ENCODE results near the gene TEX2.
A peak's percentile ranks its signal among the peaks of the same experiment; 100 is the strongest.
"Not testable (repeated sequence)": the region's sequence is repeated elsewhere in the genome, so short reads cannot be mapped to it uniquely, and the experiment has no call there.

The TEX2 gene

DNA sequence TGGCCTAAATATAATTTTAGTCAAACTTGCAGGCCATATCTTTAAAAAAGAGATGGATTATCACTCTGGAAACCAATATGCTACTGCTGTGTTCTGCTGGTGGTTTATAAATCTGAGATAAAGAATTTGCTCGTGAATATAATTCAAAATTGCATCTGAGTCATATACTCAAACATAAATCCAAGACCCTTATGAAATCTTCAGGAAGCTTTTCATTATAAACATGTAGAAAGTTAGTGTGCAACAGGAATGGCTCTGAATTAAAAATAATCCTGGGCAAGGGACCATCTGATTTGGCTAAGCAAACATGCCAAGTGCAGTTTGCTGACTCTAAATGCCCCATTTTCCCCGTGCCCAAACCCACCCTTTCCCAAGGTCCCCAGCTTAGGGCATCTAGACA is 57.3 kb downstream of the TEX2 start:
- Mint-ChIP-seq H3K9me3 (no peaks in the 10 kb centered on the region), H3K4me3 (no peak overlapping the region), H3K27ac (no peak overlapping the region), H3K27me3 (ENCODE audit: low read depth) (no peaks in the 10 kb centered on the region), H3K4me1 (ENCODE audit: low read depth) (peaks cover 18% of the 10 kb centered on the region), H3K36me3 (ENCODE audit: low read depth) (peaks cover 3% of the 10 kb centered on the region)
- DNase-seq (ENCODE audit: low spot score): no peak

DNA sequence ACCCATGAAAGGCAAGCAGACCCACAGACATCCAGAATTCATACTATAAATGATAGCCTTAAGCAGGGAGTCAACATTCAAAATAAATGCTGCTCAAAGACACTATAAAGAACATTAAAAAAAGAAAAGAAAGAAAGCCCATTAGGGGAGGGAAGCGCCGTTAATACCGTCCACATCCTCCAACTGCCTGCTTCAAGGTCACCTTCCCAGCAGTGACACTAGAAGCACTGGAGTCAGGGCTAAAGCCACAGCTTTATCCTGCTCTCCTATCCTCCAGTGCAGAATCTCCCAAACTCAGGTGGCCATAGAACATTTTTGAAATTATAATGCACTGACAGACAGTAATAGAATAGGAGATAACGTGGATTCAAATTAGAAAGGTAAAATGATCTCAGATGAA is 59.4 kb downstream of the TEX2 start:
- DNase-seq (ENCODE audit: low spot score): no peak
- peaks cover 4% of the 10 kb centered on the region for H3K36me3 Mint-ChIP-seq (ENCODE audit: low read depth)
- no peaks in the 10 kb centered on the region for H3K9me3 Mint-ChIP-seq
- H3K4me1 Mint-ChIP-seq (ENCODE audit: low read depth): peaks cover 20% of the 10 kb centered on the region
- no peak overlapping the region for H3K4me3 Mint-ChIP-seq
- no peak overlapping the region for H3K27ac Mint-ChIP-seq
- no peaks in the 10 kb centered on the region for H3K27me3 Mint-ChIP-seq (ENCODE audit: low read depth)

DNA sequence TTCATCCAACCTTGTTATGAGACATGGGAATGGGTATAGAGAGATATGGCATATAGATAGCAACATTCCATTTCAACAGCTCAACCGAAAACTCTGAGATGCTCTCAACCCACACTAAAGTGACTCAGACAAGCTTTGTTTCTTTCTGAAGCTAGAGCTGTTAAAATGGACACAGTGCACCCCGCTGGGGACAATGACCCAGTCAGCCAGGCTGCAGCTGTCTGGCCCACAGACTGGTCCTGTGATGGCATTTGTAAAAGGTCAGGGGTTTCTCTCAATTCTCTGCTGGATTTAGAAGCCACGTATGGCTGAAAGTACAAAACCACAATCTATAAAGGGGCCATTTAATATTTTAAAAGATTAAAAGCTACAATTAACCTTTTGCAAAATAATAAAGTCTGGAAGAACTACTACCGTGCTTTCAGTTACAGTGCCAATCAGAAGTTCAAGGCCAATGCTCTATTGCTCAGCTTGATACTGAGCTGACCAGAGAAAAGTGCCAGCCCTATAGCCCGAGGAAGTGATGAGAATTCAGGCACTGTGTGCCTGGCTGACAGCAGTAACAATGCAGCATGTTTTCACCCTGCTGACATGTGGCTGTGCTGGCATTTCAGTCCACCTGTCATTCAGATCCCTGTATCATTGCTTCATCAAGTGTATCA is 60.2 kb downstream of the TEX2 start:
- peaks cover 20% of the 10 kb centered on the region for H3K4me1 Mint-ChIP-seq (ENCODE audit: low read depth)
- DNase-seq (ENCODE audit: low spot score): peak; percentile 33
- no peaks in the 10 kb centered on the region for H3K9me3 Mint-ChIP-seq
- H3K36me3 Mint-ChIP-seq (ENCODE audit: low read depth): peaks cover 6% of the 10 kb centered on the region
- no peak overlapping the region for H3K4me3 Mint-ChIP-seq
- H3K27me3 Mint-ChIP-seq (ENCODE audit: low read depth): no peaks in the 10 kb centered on the region
- no peak overlapping the region for H3K27ac Mint-ChIP-seq

DNA sequence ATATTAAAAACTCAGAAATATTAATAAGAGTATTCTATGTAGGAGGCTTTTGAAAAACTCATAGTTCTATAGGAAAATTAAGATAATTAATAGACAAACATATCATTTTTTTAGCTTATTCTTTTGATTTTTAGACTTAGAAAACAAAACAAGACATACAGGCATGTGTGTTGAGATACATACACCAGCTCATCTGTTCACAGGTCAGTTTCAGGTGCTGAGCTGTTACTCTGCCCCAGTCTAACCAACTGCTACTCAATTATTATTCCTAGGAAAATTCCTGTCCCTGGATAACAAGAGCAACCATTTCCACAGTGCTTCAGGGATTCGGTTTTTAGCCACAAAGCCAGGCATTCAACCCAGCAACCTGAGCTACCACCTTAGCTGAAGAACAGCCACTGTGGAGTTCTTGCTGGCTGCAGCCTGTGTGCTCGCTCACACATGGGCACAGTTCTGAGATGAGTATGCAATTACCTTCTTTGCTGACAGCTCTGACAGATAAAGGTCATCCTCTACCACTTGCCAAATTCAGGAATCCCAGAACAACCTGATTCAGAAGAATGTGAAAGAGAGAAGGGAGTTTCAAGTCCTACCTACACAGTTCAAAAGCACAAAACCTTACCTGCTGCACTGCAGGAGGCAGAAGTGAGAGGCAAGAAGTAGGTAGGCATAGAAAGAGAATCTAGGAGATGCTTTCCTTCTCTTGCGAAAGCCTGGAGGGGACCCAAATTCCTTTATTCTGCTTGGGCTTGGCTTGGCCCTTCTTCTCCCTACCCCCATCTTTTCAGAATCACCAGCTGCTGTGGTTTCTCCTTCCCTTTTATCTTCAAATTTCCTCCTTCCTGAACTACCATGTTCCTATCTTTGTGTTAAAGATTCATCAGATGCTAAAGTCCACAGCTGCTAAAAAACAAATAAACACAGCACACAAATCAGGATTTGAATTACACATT is 62.7 kb downstream of the TEX2 start:
- Mint-ChIP-seq H3K36me3 (ENCODE audit: low read depth) (peaks cover 8% of the 10 kb centered on the region), H3K9me3 (peaks cover 4% of the 10 kb centered on the region), H3K27ac (no peak overlapping the region), H3K4me1 (ENCODE audit: low read depth) (peaks cover 12% of the 10 kb centered on the region), H3K4me3 (no peak overlapping the region), H3K27me3 (ENCODE audit: low read depth) (no peaks in the 10 kb centered on the region)
- DNase-seq (ENCODE audit: low spot score): peak; percentile 31

DNA sequence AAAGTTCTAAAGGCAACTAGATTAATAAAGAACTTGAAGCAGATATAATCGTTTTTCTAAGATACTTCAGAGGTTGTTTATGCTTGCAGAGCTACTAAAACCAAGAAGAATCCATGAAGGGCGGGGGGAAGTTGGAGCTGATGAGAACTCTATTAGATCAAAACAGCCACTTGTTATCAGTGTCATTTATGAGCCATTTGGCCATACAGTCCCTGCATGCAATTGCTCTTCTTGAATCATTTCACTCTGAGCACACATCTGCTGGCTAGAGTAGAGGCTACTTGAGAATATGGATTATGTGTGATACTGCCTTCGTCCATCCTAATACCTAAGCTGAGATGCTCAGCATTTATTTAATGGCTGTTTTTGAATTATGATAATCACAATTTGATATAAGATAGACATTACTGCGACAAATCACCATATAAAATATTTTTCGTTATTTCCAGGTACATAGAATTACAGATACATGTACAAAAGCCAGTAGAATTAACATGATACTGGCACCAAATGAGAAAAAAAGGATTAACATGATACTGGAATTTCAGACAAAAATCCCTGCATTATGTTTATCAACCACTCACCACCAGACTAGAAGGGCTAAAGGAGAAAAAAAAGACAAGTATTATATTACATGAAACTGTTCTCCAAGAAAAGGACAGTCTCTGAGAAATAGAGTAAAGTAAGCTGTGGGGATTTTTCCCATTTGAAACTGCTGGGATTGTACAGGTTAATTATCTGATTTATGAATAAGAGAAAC is 64.5 kb downstream of the TEX2 start:
- no peak for DNase-seq (ENCODE audit: low spot score)
- Mint-ChIP-seq H3K27me3 (ENCODE audit: low read depth) (no peaks in the 10 kb centered on the region), H3K36me3 (ENCODE audit: low read depth) (peaks cover 9% of the 10 kb centered on the region), H3K27ac (no peak overlapping the region), H3K4me1 (ENCODE audit: low read depth) (peaks cover 12% of the 10 kb centered on the region), H3K9me3 (peaks cover 4% of the 10 kb centered on the region), H3K4me3 (no peak overlapping the region)

DNA sequence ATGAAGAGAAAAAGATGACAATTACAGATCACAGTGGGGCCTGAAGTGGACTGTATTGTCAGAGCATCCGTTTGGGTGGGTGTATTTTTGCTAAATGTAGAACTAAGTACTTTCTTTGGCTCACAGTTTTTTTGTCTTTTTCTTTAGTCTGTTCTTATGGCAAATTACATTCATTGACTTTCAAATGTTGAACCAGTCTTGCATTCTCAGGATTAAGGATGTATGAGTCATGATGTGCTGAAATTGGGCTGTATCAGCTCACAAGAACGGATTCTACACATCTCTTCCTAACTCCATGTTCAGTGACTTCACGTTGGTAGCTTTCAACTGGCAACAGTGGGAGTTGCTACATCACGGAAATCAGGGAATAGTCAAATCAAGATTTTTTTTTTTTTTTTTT is 66.5 kb downstream of the TEX2 start:
- Mint-ChIP-seq H3K4me1 (ENCODE audit: low read depth) (peaks cover 5% of the 10 kb centered on the region), H3K36me3 (ENCODE audit: low read depth) (peaks cover 11% of the 10 kb centered on the region), H3K4me3 (no peak overlapping the region), H3K27ac (no peak overlapping the region), H3K9me3 (peaks cover 4% of the 10 kb centered on the region), H3K27me3 (ENCODE audit: low read depth) (no peaks in the 10 kb centered on the region)
- DNase-seq (ENCODE audit: low spot score): no peak

DNA sequence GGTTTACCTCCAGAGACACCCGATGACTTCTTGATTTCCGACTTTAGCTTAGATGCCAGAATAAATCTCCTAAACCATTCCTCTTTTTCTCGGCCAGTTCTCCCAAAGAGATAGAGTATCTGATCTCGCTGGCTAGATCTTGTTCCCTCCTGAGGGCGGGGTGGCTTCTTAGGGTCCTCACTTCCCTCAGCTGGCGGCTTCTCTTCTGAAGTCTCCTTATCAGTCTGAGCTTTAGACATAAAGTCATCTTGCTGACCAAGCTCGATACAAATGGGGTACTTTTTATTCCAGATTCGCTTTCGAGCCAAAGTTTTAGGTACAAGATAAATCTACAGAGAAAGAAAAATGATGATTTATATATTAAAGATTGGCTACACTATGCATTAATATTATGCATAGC is 69.5 kb downstream of the TEX2 start:
- no peak overlapping the region for H3K27ac Mint-ChIP-seq
- no peaks in the 10 kb centered on the region for H3K27me3 Mint-ChIP-seq (ENCODE audit: low read depth)
- peaks cover 4% of the 10 kb centered on the region for H3K9me3 Mint-ChIP-seq

DNA sequence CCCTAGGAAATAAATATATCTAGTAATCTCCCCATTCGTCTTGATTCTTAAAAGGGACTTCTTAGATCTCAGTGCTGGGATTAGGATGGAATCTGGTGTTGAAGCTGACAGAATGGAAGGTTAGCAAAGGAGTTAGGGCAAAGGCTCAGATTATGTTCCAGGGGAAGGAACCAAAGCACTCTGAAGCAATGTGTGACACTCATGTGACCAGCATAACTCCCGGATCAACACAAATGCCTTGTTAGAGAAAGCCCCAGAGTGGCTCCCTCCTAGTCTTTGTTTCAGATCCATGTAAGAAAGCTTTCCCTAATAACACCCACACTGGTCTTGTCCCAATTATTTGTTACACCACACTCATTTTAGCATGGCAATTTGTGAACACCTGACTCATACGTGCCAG is 70.5 kb downstream of the TEX2 start:
- Mint-ChIP-seq H3K27me3 (ENCODE audit: low read depth) (no peaks in the 10 kb centered on the region), H3K4me1 (ENCODE audit: low read depth) (no peaks in the 10 kb centered on the region), H3K27ac (no peak overlapping the region), H3K9me3 (peaks cover 4% of the 10 kb centered on the region), H3K4me3 (no peak overlapping the region), H3K36me3 (ENCODE audit: low read depth) (peaks cover 9% of the 10 kb centered on the region)
- DNase-seq (ENCODE audit: low spot score): no peak

More for the DNA sequence above, 69.5 kb downstream of the TEX2 start:
- H3K4me3 Mint-ChIP-seq: no peak overlapping the region
- no peaks in the 10 kb centered on the region for H3K4me1 Mint-ChIP-seq (ENCODE audit: low read depth)
- H3K36me3 Mint-ChIP-seq (ENCODE audit: low read depth): peaks cover 10% of the 10 kb centered on the region
- no peak for DNase-seq (ENCODE audit: low spot score)

DNA sequence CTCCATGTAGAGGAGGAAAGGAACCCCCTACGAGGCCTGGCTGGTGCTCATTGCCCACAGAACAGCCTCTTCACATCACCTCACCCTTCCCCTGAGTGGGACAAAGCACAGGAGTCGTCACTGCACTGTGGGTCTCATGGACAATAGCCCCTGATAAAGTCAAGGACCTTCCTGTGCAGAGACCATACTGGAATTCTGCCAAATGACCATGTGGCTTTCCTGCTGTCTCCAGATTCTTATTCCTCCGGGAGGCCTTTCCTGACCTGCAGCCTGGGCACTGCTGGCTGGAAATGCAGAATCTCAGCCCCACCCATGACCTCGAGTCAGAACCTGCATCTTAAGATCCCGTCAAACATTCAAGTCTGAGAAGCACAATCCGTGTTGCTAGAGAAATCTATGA is 72.6 kb downstream of the TEX2 start:
- Mint-ChIP-seq H3K4me1 (ENCODE audit: low read depth) (no peaks in the 10 kb centered on the region), H3K27me3 (ENCODE audit: low read depth) (no peaks in the 10 kb centered on the region), H3K36me3 (ENCODE audit: low read depth) (peaks cover 6% of the 10 kb centered on the region), H3K27ac (no peak overlapping the region), H3K4me3 (no peak overlapping the region), H3K9me3 (no peaks in the 10 kb centered on the region)
- DNase-seq (ENCODE audit: low spot score): no peak

DNA sequence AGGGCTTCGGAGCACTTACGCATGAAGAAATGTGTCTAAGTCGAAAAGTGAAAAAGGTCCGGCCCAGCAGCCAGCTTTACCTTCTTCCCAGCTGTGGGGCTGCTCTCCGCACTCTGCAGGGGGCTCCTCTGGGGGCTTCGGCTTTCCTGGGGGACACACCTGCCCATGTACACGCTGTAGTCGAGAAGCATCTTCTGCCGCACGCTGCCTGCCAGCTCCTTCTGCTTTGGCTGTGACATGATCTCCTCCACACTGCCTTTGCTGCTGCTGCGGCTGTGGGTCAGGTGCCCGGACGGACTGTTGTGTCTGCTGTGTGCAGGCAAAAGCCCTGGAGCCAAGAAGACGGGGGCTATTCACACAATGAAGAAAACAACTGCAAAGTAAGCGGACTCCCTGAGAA is 75.0 kb downstream of the TEX2 start:
- DNase-seq (ENCODE audit: low spot score): no peak
- peaks cover 7% of the 10 kb centered on the region for H3K36me3 Mint-ChIP-seq (ENCODE audit: low read depth)
- no peak overlapping the region for H3K4me3 Mint-ChIP-seq
- no peak overlapping the region for H3K27ac Mint-ChIP-seq
- no peaks in the 10 kb centered on the region for H3K9me3 Mint-ChIP-seq
- H3K27me3 Mint-ChIP-seq (ENCODE audit: low read depth): no peaks in the 10 kb centered on the region
- peaks cover 16% of the 10 kb centered on the region for H3K4me1 Mint-ChIP-seq (ENCODE audit: low read depth)

DNA sequence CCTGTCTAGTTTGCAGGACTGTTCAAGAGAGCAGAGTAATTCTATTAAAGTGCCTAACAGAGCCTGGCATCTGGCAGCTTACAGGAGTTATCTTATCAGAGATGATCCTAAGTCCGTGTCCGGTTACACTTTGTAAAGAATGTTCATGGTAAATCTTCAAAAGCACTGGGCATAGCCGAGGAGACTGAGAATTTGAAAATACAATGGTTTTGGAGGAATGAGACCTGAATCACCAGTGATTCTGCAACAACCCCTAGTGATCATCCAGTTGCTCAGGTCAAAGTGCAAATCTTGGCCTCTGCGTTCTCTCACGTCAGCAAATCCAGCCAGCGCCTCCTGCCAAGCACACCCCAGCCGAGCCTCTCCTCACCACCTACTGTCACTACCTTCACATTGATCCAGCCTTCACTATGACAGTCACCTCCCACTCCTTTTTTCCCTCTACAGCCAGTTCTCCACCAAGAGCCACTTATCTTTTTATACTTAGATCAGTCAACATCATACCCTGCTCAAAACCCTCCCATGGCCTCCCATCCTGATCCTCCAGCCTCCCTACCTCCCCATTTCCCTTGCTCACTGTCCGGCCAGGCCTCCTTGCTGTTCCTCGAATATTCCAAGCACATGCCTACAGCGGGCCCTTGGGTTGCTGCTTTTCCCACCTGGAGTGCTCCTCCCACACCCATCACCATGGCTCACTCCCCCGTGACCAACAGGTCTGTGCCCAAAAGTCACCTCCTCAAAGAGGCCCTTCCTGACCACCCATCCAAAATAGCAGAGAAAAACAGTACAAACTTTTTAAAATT is 75.8 kb downstream of the TEX2 start:
- H3K36me3 Mint-ChIP-seq (ENCODE audit: low read depth): peaks cover 11% of the 10 kb centered on the region
- no peaks in the 10 kb centered on the region for H3K27me3 Mint-ChIP-seq (ENCODE audit: low read depth)
- H3K4me1 Mint-ChIP-seq (ENCODE audit: low read depth): peaks cover 16% of the 10 kb centered on the region
- no peak for DNase-seq (ENCODE audit: low spot score)
- H3K4me3 Mint-ChIP-seq: no peak overlapping the region
- H3K9me3 Mint-ChIP-seq: no peaks in the 10 kb centered on the region
- no peak overlapping the region for H3K27ac Mint-ChIP-seq

DNA sequence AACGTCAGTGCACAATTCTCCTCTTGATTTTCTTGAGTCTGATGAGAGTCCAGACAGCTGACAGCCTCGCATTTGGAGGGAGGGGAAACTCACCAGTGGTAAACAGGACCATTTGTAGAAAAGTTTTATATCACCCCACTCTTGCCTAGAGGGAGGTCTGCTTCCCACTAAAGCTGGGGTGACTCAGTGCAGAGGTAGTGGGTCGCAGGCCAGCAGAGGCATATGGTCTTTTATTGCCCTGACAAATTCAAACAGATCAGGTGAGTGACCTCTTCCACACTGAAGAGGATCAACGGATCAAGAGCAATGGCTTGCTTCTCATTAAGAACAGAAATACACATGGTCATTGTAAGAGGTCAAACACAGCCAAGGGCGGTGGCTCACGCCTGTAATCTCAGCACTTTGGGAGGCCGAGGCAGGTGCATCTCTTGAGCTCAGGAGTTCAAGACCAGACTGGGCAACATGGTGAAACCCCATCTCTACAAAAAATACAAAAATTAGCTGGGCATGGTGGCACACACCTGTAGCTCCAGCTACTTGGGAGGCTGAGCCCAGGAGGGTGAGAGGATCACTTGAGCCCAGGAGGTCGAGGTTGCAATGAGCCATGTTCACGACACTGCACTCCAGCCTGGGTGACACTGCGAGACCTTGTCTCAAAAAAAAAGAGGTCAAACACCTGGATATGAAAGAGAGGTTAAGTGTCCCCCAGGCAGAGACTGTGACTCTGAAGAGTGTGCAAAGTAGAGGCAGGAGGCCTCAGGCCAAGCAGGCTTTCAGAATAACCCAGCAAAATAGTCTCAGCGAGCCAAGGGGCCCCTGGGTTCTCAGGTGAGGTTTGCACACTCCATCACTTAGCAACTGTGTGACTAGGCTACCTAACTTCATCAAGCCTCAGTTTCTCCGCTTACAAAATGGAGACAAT is 76.6 kb downstream of the TEX2 start:
- Mint-ChIP-seq H3K9me3 (no peaks in the 10 kb centered on the region), H3K4me3 (no peak overlapping the region), H3K36me3 (ENCODE audit: low read depth) (peaks cover 14% of the 10 kb centered on the region), H3K4me1 (ENCODE audit: low read depth) (peaks cover 16% of the 10 kb centered on the region), H3K27me3 (ENCODE audit: low read depth) (no peaks in the 10 kb centered on the region), H3K27ac (no peak overlapping the region)
- DNase-seq (ENCODE audit: low spot score): no peak

DNA sequence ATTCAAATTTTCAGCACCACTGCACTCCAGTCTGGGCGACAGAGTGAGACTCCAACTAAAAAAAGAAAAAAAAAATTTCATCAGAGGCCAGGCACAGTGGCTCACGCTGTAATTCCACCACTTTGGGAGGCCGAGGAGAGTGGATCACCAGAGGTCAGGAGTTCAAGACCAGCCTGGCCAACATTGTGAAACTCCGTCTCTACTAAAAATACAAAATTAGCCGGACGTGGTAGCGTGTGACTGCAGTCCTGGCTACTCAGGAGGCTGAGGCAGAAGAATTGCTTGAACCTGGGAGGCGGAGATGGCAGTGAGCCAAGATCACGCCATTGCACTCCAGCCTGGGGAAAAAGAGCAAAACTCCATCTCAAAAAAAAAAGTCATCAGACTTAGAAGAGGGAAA is 77.5 kb downstream of the TEX2 start:
- H3K4me1 Mint-ChIP-seq (ENCODE audit: low read depth): peaks cover 16% of the 10 kb centered on the region
- H3K27me3 Mint-ChIP-seq (ENCODE audit: low read depth); H3K27ac Mint-ChIP-seq; H3K4me3 Mint-ChIP-seq; H3K9me3 Mint-ChIP-seq; DNase-seq (ENCODE audit: low spot score): not testable (repeated sequence)
- H3K36me3 Mint-ChIP-seq (ENCODE audit: low read depth): peaks cover 17% of the 10 kb centered on the region

All from T-helper 2 cell treated with Interferon-gamma antibody and Interleukin-4, amounts not matched to agents 5 μg/mL and 100 μg/mL, for 36 hours (primary cell).